GM12801 (cell line): ENCODE results near the gene ANXA3.

Source experiments
- TF ChIP-seq, protein P1 (sequence below): IDR thresholded peaks from one replicate; pipeline ENCODE4 v1.5.1; 2011; ENCODE audit warnings: control low read depth; ENCODE audit not compliant: insufficient read length; ENCODE audit errors: extremely low read depth

Gene ANXA3

DNA sequence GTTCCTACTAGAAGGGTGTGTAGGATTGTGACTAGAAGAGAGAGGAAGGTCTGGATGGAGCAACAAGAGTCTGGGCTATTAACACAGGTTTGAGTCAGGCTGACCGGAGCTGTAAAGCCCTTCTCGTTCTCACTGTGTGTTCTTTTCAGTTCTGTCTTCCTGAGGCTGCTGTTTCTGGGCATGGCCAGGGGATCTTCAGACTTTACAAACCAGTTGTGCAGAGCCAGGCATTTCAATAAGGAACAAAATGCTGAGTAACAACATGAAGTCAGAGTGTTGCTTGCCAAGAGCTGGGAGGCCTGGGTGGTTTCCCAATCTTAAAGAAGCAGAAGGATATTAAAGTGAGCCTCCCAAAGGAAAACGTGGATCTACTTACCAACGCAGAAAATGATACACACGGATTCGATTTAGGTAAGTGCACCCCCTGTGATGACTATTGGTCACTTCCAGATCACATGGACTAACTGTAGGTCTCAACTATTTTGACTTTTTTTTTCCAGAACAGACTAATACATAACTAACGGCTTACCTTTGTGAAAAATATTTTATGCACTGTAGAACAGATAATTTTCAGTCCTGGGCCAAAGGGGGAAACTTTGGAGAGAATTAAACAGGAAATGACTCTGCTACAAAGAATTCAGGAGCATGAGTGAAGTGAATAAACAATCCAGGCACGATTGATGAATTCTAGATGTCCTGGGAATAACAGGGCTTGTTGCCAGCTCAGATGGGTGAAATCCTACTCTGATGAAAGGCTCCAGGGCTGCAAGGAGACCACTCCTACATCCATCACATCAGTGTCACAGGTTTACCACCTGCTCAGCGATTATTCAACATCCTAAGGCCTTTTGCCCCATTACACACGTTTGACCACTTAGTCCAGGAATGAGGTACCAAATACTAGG, 94.5 kb downstream of the ANXA3 start:
- TF ChIP-seq, protein P1, sequence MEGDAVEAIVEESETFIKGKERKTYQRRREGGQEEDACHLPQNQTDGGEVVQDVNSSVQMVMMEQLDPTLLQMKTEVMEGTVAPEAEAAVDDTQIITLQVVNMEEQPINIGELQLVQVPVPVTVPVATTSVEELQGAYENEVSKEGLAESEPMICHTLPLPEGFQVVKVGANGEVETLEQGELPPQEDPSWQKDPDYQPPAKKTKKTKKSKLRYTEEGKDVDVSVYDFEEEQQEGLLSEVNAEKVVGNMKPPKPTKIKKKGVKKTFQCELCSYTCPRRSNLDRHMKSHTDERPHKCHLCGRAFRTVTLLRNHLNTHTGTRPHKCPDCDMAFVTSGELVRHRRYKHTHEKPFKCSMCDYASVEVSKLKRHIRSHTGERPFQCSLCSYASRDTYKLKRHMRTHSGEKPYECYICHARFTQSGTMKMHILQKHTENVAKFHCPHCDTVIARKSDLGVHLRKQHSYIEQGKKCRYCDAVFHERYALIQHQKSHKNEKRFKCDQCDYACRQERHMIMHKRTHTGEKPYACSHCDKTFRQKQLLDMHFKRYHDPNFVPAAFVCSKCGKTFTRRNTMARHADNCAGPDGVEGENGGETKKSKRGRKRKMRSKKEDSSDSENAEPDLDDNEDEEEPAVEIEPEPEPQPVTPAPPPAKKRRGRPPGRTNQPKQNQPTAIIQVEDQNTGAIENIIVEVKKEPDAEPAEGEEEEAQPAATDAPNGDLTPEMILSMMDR: no peak

DNA sequence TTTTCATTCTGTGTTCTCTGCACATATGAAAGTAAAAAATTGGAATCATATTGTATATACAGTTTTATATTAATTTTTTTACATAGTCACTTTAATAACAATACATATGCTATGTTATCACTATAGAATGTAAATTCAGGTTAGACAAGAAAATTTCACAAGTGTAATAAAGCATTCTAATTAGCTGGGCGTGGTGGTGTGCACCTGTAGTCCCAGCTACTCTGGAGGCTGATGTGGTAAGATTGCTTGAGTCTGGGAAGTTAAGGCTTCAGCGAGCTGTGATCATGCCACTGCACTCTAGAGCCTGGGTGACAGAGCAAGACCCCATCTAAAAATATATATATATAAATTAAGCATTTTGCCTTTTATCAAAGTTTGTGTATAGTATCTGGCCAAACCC, 95.7 kb downstream of the ANXA3 start:
- TF ChIP-seq, protein P1: no peak

DNA sequence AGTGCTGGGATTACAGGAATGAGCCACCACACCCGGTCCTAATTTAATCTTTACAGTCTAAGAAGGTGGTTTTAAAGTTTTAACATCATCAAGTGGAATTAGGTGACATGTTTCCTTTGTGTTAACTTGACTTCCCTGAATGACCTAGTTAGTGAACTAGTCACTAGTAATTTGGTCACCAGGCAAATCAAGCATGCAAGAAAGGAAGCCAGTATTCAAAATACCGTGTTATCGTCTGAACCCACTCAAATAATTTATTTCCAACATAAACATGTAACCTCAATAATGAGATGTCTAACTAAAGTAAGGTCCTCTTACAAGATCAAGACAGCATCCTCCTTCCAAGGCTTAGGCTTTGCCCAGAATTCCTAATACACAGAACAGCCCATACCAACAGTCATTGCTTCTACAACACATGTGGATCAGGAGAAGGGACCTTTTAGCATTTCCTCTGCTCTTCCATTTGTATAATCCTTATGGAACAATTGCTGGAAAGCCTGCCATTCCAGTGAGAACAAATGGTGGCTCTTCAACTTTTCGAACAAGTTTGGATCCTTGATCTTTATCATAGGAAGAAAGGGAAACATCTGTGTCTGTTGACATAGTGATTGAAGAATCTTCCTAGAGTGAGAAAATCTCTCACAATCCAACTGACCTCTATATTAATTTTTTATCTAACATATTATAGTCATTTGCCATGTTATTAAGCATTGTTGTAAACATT, 97.2 kb downstream of the ANXA3 start:
- TF ChIP-seq, protein P1: no peak

DNA sequence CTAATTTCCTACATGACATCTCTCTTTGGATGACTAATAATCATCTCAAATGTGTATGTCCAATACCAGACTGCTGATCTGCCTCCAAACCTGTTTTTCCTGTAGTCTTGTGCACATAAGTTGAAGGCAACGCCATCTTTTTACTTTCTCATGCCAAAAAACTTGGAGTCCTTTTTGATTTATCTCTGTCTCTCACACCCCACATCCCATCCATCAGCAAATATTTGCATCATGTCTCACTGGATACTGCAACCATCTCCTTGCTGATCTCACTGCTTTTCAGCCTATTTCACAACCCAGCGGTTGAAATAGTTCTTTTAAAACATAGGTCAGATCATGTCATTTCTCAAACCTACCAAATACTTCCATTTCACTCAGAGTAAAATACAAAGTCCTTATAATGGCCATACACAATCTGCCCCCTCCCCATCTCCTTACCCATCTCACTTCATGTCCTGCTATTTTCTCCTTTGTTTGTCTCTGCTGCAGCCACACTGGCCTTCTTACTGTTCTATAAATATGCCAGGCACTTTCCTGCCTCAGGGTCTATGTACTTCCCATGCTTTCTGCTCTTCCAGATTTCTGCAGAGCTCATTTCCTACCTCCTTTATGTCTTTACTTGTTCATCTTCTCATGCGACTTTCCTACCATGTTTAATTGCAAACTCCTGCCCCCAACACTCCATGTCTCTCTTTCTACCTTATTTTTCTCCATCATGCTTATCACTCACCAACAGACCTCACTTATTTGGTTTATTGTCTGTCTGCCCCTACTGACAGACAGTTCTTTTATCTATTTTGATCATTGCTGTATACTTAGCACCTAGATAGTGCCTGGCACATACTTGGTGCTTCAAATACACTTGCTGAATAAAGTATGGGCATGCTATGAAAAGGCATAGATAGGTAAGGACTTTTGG, 98.8 kb downstream of the ANXA3 start:
- TF ChIP-seq, protein P1: no peak

DNA sequence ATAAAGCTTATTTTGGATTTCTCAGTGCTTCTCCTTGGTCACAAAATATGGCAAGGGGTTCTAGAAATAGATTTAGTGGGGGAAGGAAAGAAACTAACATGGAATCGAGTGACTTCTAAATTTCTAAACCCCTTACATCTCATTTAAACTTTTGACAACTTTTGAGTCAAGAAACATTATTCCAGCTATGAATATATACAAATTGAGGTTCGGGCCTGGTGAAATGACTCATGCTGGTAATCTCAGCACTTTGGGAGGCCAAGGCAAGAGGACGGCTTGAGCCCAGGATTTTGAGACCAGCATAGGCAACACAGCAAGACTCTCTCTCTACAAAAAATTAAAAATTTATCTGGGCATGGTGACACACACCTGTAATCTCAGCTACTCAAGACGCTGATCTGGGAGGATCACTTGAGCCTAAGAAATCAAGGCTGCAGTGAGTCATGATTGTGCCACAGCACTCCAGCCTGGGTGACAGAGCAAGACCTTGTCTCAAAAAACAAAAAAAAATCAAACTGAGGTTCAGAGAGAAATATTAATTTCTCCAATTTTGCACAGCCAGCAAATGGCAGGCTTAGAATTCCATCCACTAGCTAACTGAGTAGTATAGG, 99.8 kb downstream of the ANXA3 start:
- TF ChIP-seq, protein P1: no peak

DNA sequence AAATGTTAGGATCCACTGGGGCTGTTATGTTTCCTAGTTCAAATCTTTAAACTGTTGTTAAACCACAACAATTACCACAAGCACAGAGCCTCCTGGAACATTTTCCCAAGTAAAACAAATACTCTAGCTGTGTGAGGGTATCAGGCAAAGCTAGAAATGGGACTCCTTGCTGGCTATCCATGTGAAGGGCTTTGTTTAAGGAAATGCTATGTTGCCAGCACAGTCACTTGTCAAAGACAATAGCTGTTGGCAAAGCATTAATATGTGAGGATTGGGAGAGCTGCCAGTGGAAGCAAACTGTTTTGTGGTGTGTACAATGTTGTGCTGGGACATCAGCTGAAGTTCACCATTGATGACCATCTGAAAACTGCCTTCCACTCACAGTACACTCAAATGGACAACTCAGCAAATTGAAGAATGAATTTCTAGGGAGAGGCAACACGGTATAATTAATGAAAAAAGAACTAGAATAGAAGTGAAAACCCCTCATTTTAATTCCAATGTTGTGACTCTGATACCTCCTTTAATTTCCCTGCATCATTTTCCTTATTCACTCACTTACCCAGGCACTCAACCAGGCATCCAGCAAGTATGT, 100.8 kb downstream of the ANXA3 start:
- TF ChIP-seq, protein P1: no peak
